HAP-1 (cell line): Measurements from ENCODE around the gene MTA1.

ENCODE experiments used
- DNase-seq, 2 experiments: peaks; one replicate each; pipeline ENCODE4 v3.0.0-alpha.2; 2016 to 2020; ENCODE audit warnings: low spot score in 2 of 2
- H3K27me3 ChIP-seq: fragments of 250-450 bp; sonication (Bioruptor Pico); 2 replicates; pipeline ENCODE4 v1.5.1; 2020; ENCODE audit warnings: low read depth, mild to moderate bottlenecking, moderate library complexity
- H3K36me3 ChIP-seq: fragments of 250-450 bp; sonication (Bioruptor Pico); replicated peaks from 2 replicates; pipeline ENCODE4 v1.5.1; 2020; ENCODE audit warnings: mild to moderate bottlenecking
- H3K4me1 ChIP-seq: fragments of 250-450 bp; sonication (Bioruptor Pico); 2 replicates; pipeline ENCODE4 v1.5.1; 2020; ENCODE audit warnings: mild to moderate bottlenecking
- H3K4me3 ChIP-seq: fragments of 250-450 bp; sonication (Bioruptor Pico); 2 replicates; pipeline ENCODE4 v1.5.1; 2020; ENCODE audit warnings: mild to moderate bottlenecking, moderate library complexity
- H3K9me3 ChIP-seq: fragments of 250-450 bp; sonication (Bioruptor Pico); 2 replicates; pipeline ENCODE4 v1.5.1; 2020; ENCODE audit warnings: mild to moderate bottlenecking, moderate library complexity
- in situ Hi-C: fragments of 300-500 bp; cut with MboI; formaldehyde crosslinking; loops from 3 replicates; pipeline ENCODE4 v1.14.3; 2020; ENCODE audit warnings: low sequenced_read_pairs, inconsistent platforms, mixed read lengths

Gene MTA1

DNA sequence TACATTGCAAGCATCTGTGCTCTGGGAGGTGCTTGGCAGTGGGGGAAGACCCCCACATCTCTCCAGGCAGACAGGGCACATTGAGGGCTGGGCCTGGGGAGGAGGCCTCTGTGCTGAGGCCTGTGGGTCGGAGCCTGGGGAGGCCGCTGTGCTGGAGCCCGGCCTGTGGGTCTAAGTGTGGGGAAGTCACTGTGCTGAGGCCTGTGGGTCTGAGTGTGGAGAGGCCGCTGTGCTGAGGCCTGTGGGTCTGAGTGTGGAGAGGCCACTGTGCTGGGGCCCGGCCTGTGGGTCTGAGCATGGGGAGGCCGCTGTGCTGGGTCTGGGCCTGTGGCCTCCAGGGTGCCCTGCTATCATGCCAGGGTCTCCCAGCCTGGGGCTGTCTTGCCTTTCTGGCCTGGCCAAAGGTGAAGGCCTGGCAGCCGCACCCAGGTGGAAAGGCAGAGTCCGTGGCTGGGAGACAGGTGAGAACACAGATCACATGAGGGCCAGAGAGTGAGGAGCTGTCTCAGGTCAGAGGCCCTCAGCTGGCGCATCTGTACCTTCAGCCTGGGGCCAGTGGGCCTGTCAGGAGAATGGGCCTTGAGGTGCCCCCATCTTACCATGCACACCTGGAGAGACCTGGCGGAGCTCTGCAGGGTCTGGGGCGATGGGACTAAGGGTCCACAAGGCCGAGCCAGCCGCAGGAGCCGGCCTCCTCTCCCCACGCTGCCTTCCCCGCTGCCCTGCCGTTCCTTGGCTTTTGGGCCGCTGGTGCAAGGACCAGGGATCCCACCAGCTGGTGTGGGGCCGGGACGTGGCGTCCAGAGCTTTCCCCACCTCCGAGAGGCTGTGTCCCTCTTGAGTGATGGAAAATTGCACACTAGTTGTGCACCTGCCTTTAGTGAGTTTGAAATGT lies 36.4 kb downstream of the MTA1 start:
- H3K36me3 ChIP-seq, result peaks cover 69% of the 10 kb centered on the region
- no peak for DNase-seq
- H3K4me3 ChIP-seq, result no peak overlapping the region
- no peaks in the 10 kb centered on the region for H3K27me3 ChIP-seq
- no peaks in the 10 kb centered on the region for H3K4me1 ChIP-seq
- in situ Hi-C loops, result no loop called here
- H3K9me3 ChIP-seq, result no peaks in the 10 kb centered on the region

DNA sequence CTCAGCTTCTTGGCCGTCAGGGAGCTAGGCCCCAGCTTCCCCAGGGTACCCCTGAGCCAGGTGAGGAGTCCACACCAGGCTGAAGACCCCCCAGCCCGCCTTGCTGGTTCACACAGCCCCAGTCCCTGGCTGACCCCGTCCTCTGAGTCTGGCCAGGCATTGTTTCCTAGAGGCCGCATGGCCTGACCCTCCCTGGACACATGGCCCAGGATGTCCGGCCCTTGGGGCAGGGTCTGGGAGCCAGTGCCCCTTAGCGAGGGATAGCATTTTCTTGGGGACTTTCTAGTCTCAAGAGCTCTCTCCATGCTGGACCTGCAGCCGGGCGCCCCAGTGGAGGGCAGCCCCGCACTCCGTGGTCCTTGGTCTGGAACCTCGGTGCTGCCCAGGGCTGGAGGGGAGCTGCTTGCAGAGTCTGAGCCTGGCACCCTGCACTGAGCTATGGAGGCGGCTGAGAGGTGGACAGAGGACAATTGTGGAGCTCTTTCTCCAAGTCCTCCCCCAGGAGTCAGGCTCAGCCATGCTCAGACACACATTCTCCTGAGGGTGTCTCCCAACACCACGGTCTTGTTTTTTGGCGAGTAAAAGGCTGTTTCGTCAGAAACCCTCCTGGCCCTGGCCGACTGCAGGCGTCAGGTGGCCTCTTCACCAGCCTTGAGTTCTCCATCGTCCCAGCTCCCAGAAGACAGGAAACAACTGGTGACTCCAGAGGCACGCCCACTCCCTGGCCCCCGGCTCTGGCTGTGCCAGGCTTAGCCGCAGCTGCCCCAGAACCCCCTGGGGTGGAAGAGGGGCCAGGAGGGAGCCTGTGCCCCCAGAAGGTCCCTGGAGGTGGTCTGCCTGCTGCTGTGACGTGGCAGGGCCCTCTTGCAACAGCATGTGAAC lies 37.4 kb downstream of the MTA1 start:
- no peaks in the 10 kb centered on the region for H3K27me3 ChIP-seq
- no peak for DNase-seq
- no peaks in the 10 kb centered on the region for H3K9me3 ChIP-seq
- no peak overlapping the region for H3K4me3 ChIP-seq
- peaks cover 63% of the 10 kb centered on the region for H3K36me3 ChIP-seq
- in situ Hi-C loops, result no loop called here
- H3K4me1 ChIP-seq, result no peaks in the 10 kb centered on the region

DNA sequence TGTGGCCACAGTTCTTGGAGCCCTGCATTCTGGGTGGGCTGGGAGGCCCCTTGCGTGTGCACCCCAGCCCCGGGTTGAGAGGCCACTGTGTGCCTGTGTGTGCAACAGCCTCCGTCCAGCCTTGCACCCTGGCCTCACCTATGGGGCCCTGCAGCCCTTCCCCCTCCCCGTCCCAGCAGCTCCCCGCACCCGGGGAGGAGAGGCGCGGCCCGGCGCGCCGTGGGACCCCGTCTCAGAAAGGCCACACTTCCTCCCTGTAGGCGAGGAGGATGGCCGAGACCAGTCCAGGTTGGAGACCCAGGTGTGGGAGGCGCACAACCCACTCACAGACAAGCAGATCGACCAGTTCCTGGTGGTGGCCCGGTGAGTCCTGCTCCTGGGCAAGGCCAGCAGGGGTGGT lies 38.4 kb downstream of the MTA1 start:
- in situ Hi-C loops, result no loop called here
- H3K27me3 ChIP-seq, result no peaks in the 10 kb centered on the region
- H3K4me1 ChIP-seq, result no peaks in the 10 kb centered on the region
- H3K4me3 ChIP-seq, result no peak overlapping the region
- H3K9me3 ChIP-seq, result no peaks in the 10 kb centered on the region
- peaks cover 64% of the 10 kb centered on the region for H3K36me3 ChIP-seq
- DNase-seq, result no peak

DNA sequence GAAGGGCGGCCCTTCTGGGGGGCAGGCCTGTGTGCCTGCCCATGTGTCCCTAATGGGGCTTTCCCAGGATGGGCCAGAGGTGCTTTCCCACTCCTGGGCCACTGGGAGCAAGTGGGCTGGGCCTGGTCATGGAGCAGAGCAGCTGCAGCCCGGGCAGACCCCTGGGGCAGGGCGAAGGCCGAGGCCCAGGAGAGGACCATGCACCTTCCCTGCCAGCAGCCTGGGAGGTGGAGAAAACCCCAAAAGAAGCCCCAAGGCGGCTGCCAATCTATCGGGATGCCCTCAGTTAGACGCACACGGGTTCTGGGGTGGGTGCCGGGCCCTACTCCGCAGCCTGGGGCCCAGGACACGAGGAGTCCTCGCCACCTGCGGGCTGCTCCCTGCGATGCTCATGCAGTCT lies 38.9 kb downstream of the MTA1 start:
- DNase-seq, result no peak
- H3K4me3 ChIP-seq, result no peak overlapping the region
- H3K9me3 ChIP-seq, result no peaks in the 10 kb centered on the region
- peaks cover 66% of the 10 kb centered on the region for H3K36me3 ChIP-seq
- no peaks in the 10 kb centered on the region for H3K27me3 ChIP-seq
- H3K4me1 ChIP-seq, result no peaks in the 10 kb centered on the region
- in situ Hi-C loops, result no loop called here

- no peaks in the 10 kb centered on the region for H3K4me1 ChIP-seq
- peaks cover 64% of the 10 kb centered on the region for H3K36me3 ChIP-seq
- no peaks in the 10 kb centered on the region for H3K9me3 ChIP-seq
- no peak for DNase-seq
- in situ Hi-C loops, result no loop called here
- H3K4me3 ChIP-seq, result no peak overlapping the region
- H3K27me3 ChIP-seq, result no peaks in the 10 kb centered on the region
Measured at GRCh38 chr14:105460116-105460515, 40.5 kb downstream of the MTA1 start.

DNA sequence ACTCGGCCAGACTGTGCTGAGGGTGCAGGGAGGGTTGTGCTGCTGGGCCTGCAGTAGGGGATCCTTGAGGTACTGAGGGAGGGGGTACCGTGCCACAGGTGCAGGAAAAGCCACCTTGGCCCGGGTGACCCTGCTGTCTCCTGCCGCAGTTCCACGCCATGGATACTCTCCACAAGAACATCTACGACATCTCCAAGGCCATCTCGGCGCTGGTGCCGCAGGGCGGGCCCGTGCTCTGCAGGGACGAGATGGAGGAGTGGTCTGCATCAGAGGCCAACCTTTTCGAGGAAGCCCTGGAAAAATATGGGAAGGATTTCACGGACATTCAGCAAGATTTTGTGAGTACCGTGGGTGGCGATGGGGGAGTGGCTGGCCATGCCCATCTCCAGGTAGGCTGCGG lies 41.0 kb downstream of the MTA1 start:
- Histone ChIP-seq H3K4me3 (no peak overlapping the region), H3K4me1 (no peaks in the 10 kb centered on the region), H3K27me3 (no peaks in the 10 kb centered on the region), H3K9me3 (no peaks in the 10 kb centered on the region), H3K36me3 (peaks cover 62% of the 10 kb centered on the region)
- DNase-seq, result no peak
- in situ Hi-C loops, result no loop called here

DNA sequence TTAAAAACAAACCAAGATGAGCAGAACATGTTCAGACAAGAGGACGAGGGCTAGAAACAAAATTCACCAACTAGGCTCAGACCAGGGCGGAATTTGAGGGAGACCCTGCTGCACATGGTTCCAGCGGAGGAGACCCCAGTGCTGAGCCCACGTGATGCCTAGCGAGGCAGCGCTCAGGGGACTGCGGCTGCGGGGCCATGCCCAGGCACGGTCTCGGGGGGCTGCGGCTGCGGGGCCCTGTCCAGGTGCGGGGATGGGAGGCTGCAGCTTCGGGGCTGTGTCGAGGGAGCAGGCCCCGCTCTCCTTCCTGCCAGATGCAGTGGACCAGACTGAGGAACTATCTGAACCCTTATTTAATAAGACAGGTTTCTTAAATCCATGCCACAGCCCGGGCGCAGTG lies 42.3 kb downstream of the MTA1 start:
- Histone ChIP-seq H3K4me1 (no peaks in the 10 kb centered on the region), H3K36me3 (peaks cover 59% of the 10 kb centered on the region), H3K9me3 (no peaks in the 10 kb centered on the region), H3K27me3 (no peaks in the 10 kb centered on the region), H3K4me3 (no peak overlapping the region)
- in situ Hi-C loops, result no loop called here
- no peak for DNase-seq

GRCh38 chr14:105464501-105464900 lies 44.9 kb downstream of the MTA1 start:
- H3K9me3 ChIP-seq, result no peaks in the 10 kb centered on the region
- H3K27me3 ChIP-seq, result no peaks in the 10 kb centered on the region
- no peak for DNase-seq
- no peak overlapping the region for H3K4me3 ChIP-seq
- H3K4me1 ChIP-seq, result no peaks in the 10 kb centered on the region
- in situ Hi-C loops, result no loop called here
- peaks cover 72% of the 10 kb centered on the region for H3K36me3 ChIP-seq

- in situ Hi-C loops, result no loop called here
- no peaks in the 10 kb centered on the region for H3K9me3 ChIP-seq
- DNase-seq, result no peak
- no peaks in the 10 kb centered on the region for H3K4me1 ChIP-seq
- H3K36me3 ChIP-seq, result peaks cover 74% of the 10 kb centered on the region
- no peaks in the 10 kb centered on the region for H3K27me3 ChIP-seq
- H3K4me3 ChIP-seq, result no peak overlapping the region
Measured at GRCh38 chr14:105465209-105466031, 45.8 kb downstream of the MTA1 start.

DNA sequence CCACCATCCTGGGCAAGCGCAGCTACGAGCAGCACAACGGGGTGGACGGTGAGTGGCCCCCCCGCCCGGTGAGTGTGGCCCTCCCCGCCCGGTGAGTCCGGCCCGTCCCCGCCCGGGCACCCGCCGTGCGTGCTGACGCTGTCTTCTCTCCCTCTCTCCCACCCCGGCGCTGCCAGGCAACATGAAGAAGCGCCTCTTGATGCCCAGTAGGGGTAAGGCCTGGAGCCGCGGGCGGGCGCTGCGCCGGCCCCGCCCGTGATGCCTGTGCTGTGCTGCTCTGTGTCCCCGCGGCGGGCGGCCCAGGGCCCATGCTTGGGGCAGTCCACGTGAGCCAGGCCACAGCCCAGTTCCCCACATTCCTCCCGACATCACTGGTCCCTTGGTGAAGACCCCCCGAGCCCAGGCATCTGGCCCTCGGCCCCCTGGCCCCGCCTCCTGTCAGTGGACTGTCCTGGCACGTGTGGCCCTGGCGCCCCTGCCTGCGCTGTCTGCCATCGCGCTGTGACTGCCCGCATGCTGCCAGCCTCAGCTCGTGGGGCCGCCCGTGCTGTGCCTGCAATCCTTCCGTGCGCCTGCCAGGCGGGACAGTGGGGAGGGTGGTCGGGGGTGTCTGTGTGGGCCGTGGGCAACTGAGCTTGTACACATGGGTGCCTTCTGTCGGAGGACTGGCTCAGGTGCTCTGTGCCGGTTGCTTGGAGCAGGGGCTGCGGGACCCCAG lies 47.1 kb downstream of the MTA1 start:
- in situ Hi-C loops, result no loop called here
- no peaks in the 10 kb centered on the region for H3K4me1 ChIP-seq
- H3K9me3 ChIP-seq, result no peaks in the 10 kb centered on the region
- DNase-seq, result no peak
- no peaks in the 10 kb centered on the region for H3K27me3 ChIP-seq
- H3K4me3 ChIP-seq, result no peak overlapping the region
- H3K36me3 ChIP-seq, result peaks cover 73% of the 10 kb centered on the region

GRCh38 chr14:105467249-105467941 lies 47.8 kb downstream of the MTA1 start:
- H3K9me3 ChIP-seq, result no peaks in the 10 kb centered on the region
- peaks cover 69% of the 10 kb centered on the region for H3K36me3 ChIP-seq
- in situ Hi-C loops, result no loop called here
- no peak overlapping the region for H3K4me3 ChIP-seq
- H3K4me1 ChIP-seq, result no peaks in the 10 kb centered on the region
- no peak for DNase-seq
- H3K27me3 ChIP-seq, result no peaks in the 10 kb centered on the region

DNA sequence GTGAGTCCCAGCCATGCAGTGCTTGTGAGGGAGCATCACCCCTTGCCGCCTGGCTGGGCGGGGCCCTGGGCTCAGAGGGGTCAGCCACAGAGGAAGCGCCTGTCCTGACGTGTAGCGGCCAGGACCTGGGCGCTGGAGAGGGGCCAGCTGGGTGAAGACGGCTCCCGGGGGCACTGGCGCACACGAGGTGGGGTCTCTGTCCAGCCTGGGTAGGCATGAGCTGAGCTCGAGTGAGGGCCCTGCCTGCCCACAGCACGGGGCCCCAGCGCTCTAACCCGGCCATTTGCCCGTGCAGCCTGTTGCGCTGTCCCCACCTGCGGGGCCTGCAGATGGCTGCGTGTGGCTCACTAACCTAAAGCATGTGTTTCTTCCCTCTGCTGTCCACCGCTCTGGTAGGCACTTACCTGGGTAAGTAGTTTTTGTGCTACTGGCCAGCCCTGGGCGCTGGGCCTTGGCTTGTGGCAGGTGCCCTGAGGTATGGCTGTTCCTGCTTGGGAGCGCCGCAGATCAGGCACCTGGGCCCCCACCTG lies 48.4 kb downstream of the MTA1 start:
- in situ Hi-C loops, result no loop called here
- Histone ChIP-seq H3K9me3 (no peaks in the 10 kb centered on the region), H3K36me3 (peaks cover 63% of the 10 kb centered on the region), H3K4me1 (no peaks in the 10 kb centered on the region), H3K4me3 (no peak overlapping the region), H3K27me3 (no peaks in the 10 kb centered on the region)
- no peak for DNase-seq
